Astrocyte (in vitro differentiated cells and primary cell): ENCODE measurements around the gene LAMA3.

Experiments
- EZH2 ChIP-seq: IDR thresholded peaks from 2 replicates; pipeline ENCODE4 v1.6.1; 2012; ENCODE audit warnings: mild to moderate bottlenecking, low read length, inconsistent platforms; ENCODE audit not compliant: insufficient read depth
- TF ChIP-seq, protein P1 (sequence below): IDR thresholded peaks from 2 replicates; pipeline ENCODE4 v1.5.1; 2011; ENCODE audit warnings: low read depth, mild to moderate bottlenecking, inconsistent platforms, low read length, moderate library complexity; ENCODE audit not compliant: insufficient read depth

GRCh38 chr18:23722646-23723045 lies 33.4 kb downstream of the LAMA3 start:
- TF ChIP-seq, protein P1, sequence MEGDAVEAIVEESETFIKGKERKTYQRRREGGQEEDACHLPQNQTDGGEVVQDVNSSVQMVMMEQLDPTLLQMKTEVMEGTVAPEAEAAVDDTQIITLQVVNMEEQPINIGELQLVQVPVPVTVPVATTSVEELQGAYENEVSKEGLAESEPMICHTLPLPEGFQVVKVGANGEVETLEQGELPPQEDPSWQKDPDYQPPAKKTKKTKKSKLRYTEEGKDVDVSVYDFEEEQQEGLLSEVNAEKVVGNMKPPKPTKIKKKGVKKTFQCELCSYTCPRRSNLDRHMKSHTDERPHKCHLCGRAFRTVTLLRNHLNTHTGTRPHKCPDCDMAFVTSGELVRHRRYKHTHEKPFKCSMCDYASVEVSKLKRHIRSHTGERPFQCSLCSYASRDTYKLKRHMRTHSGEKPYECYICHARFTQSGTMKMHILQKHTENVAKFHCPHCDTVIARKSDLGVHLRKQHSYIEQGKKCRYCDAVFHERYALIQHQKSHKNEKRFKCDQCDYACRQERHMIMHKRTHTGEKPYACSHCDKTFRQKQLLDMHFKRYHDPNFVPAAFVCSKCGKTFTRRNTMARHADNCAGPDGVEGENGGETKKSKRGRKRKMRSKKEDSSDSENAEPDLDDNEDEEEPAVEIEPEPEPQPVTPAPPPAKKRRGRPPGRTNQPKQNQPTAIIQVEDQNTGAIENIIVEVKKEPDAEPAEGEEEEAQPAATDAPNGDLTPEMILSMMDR: no peak
- no peak for TF ChIP-seq EZH2
